Measurements from ENCODE around the gene DONSON.

Gene DONSON

GRCh38 chr21:33588485-33589335 is at the start of gene DONSON:
Gene DONSON, minus strand, starts transcription at chr21:33588684. Its CDS starts 43 bp downstream, at chr21:33588641.
- TF ChIP-seq GATA2 (IDR thresholded peaks at IDR 0.05; ENCODE audit: low read depth, low read length) (no peak; the same call in 1 of the 2 replicates), GATA3 (IDR thresholded peaks at IDR 0.05; ENCODE audit: low read depth, low read length) (no peak)

- no peak for TF ChIP-seq GATA3 (IDR thresholded peaks at IDR 0.05; ENCODE audit: low read depth, low read length)
- no peak for TF ChIP-seq GATA2 (IDR thresholded peaks at IDR 0.05; ENCODE audit: low read depth, low read length)
These were observed 45.8 kb upstream of the DONSON start for GRCh38 chr21:33634254-33634653.

GRCh38 chr21:33622253-33622652 is 33.8 kb upstream of the DONSON start:
- TF ChIP-seq GATA2 (IDR thresholded peaks at IDR 0.05; ENCODE audit: low read depth, low read length), result no peak
- no peak for TF ChIP-seq GATA3 (IDR thresholded peaks at IDR 0.05; ENCODE audit: low read depth, low read length)

GRCh38 chr21:33619726-33620125 is 31.2 kb upstream of the DONSON start:
- no peak for TF ChIP-seq GATA3 (IDR thresholded peaks at IDR 0.05; ENCODE audit: low read depth, low read length)
- no peak for TF ChIP-seq GATA2 (IDR thresholded peaks at IDR 0.05; ENCODE audit: low read depth, low read length)

- TF ChIP-seq GATA2 (IDR thresholded peaks at IDR 0.05; ENCODE audit: low read depth, low read length), result no peak
These were observed 29.9 kb upstream of the DONSON start for GRCh38 chr21:33618407-33618806.

- no peak for TF ChIP-seq GATA2 (IDR thresholded peaks at IDR 0.05; ENCODE audit: low read depth, low read length)
- no peak for TF ChIP-seq GATA3 (IDR thresholded peaks at IDR 0.05; ENCODE audit: low read depth, low read length)
These were observed 22.7 kb upstream of the DONSON start for GRCh38 chr21:33611006-33611744.

- TF ChIP-seq GATA3 (IDR thresholded peaks at IDR 0.05; ENCODE audit: low read depth, low read length), result no peak
- no peak for TF ChIP-seq GATA2 (IDR thresholded peaks at IDR 0.05; ENCODE audit: low read depth, low read length)
These were observed 20.1 kb upstream of the DONSON start for GRCh38 chr21:33608559-33608958.

GRCh38 chr21:33598051-33598450 is 9.6 kb upstream of the DONSON start:
- TF ChIP-seq GATA3 (IDR thresholded peaks at IDR 0.05; ENCODE audit: low read depth, low read length) (no peak), GATA2 (IDR thresholded peaks at IDR 0.05; ENCODE audit: low read depth, low read length) (no peak)

GRCh38 chr21:33587792-33588484 is 546 bp downstream of the DONSON start:
- TF ChIP-seq GATA2 (IDR thresholded peaks at IDR 0.05; ENCODE audit: low read depth, low read length) (no peak), GATA3 (IDR thresholded peaks at IDR 0.05; ENCODE audit: low read depth, low read length) (no peak)

- TF ChIP-seq GATA2 (IDR thresholded peaks at IDR 0.05; ENCODE audit: low read depth, low read length) (no peak), GATA3 (IDR thresholded peaks at IDR 0.05; ENCODE audit: low read depth, low read length) (no peak)
These were observed 1.6 kb downstream of the DONSON start for GRCh38 chr21:33586927-33587326.

GRCh38 chr21:33584455-33584854 is 4.0 kb downstream of the DONSON start:
- no peak for TF ChIP-seq GATA3 (IDR thresholded peaks at IDR 0.05; ENCODE audit: low read depth, low read length)
- TF ChIP-seq GATA2 (IDR thresholded peaks at IDR 0.05; ENCODE audit: low read depth, low read length), result no peak

- TF ChIP-seq GATA3 (IDR thresholded peaks at IDR 0.05; ENCODE audit: low read depth, low read length) (no peak), GATA2 (IDR thresholded peaks at IDR 0.05; ENCODE audit: low read depth, low read length) (no peak)
These were observed 9.4 kb downstream of the DONSON start for GRCh38 chr21:33578959-33579542.

- TF ChIP-seq GATA3 (IDR thresholded peaks at IDR 0.05; ENCODE audit: low read depth, low read length) (no peak), GATA2 (IDR thresholded peaks at IDR 0.05; ENCODE audit: low read depth, low read length) (no peak)
These were observed 10.3 kb downstream of the DONSON start for GRCh38 chr21:33578214-33578613.

- TF ChIP-seq GATA2 (IDR thresholded peaks at IDR 0.05; ENCODE audit: low read depth, low read length), result no peak
- no peak for TF ChIP-seq GATA3 (IDR thresholded peaks at IDR 0.05; ENCODE audit: low read depth, low read length)
These were observed 16.1 kb downstream of the DONSON start for GRCh38 chr21:33572350-33572749.
